Endothelial cell of umbilical vein (primary cell): Measurements from ENCODE around the gene LAMA5. TPM values are rescaled to one million over a fixed set of nuclear protein-coding genes. Genes with fewer than 3 reads are reported as not detected.

Source experiments
- BruUV-seq: library from RNA; stranded (reverse); fragments of 400-500 nt; replicated peaks from 2 replicates; lab custom pipeline; 2021; lab: Mats Ljungman, UMichigan
- CTCF ChIA-PET: fragments of 300-600, 350-600 bp; sonication (Branson Sonifier 250); formaldehyde crosslinking; loops from one replicate; lab custom pipeline; 2021; ENCODE audit warnings: antibody characterized with exemption, inconsistent platforms; lab: Charles Lee
- POLR2A ChIA-PET: fragments of 300-600, 350-600 bp; sonication (Branson Sonifier 250); formaldehyde crosslinking; loops from one replicate; lab custom pipeline; 2021; ENCODE audit warnings: antibody characterized with exemption, inconsistent platforms; lab: Charles Lee
- DNase-seq: peaks from one replicate; pipeline ENCODE4 v3.0.0-alpha.2; 2011; ENCODE audit warnings: low read depth, low spot score
- FAIRE-seq: peaks from 2 replicates; lab custom pipeline; 2011; peaks lifted over from hg19 to GRCh38; lab: Jason Lieb, UNC
- H2AFZ ChIP-seq: 2 replicates; pipeline ENCODE4 v1.6.0; 2012; ENCODE audit warnings: low read depth, low read length, control low read depth, inconsistent platforms
- H3K27ac ChIP-seq: 2 replicates; pipeline ENCODE4 v1.5.1; 2011; ENCODE audit warnings: low read depth, mild to moderate bottlenecking, control low read depth, low read length, moderate library complexity; ENCODE audit not compliant: insufficient read depth
- H3K27me3 ChIP-seq, 2 experiments: 2 replicates each; pipeline versions ENCODE4 v1.6.0 to v1.6.1; 2011; ENCODE audit warnings: low read length in 2 of 2, mixed read lengths in 1 of 2; ENCODE audit not compliant: control insufficient read depth in 2 of 2, insufficient read depth in 2 of 2
- H3K36me3 ChIP-seq, 2 experiments: 2 replicates in 1 of 2; 3 replicates in 1 of 2; pipeline ENCODE4 v1.5.1; 2011; ENCODE audit warnings: low read length in 2 of 2, mild to moderate bottlenecking in 1 of 2, moderate library complexity in 1 of 2; ENCODE audit not compliant: control insufficient read depth in 2 of 2, insufficient read depth in 2 of 2; ENCODE audit errors: extremely low read depth in 1 of 2
- H3K4me1 ChIP-seq: 3 replicates; pipeline ENCODE4 v1.5.1; 2011; ENCODE audit warnings: mild to moderate bottlenecking, low read length; ENCODE audit not compliant: control insufficient read depth, insufficient read depth; ENCODE audit errors: extremely low read depth
- H3K4me2 ChIP-seq: 2 replicates; pipeline ENCODE4 v1.6.1; 2011; ENCODE audit warnings: low read length, control low read depth, mixed read lengths; ENCODE audit not compliant: insufficient read depth
- H3K4me3 ChIP-seq, 3 experiments: fragments of 200-600 bp in 1 of 3; sonication (generic), shearing (Covaris generic) in 1 of 3; replicated peaks in 1 of 3; 2 replicates each; pipeline ENCODE4 v1.5.1; 2011 to 2016; ENCODE audit warnings: control low read depth in 3 of 3, low read length in 3 of 3, mild to moderate bottlenecking in 2 of 3, inconsistent platforms in 1 of 3, low read depth in 1 of 3, moderate library complexity in 1 of 3; ENCODE audit not compliant: insufficient read depth in 1 of 3
- H3K79me2 ChIP-seq: 2 replicates; pipeline ENCODE4 v1.6.0; 2012; ENCODE audit warnings: low read length, inconsistent platforms; ENCODE audit not compliant: control insufficient read depth, insufficient read depth
- H3K9ac ChIP-seq: replicated peaks from 2 replicates; pipeline ENCODE3; 2011; ENCODE audit warnings: low read length, control low read depth; ENCODE audit not compliant: insufficient read depth; ENCODE audit errors: extremely low read depth
- H3K9me1 ChIP-seq: replicated peaks from 3 replicates; pipeline ENCODE4 v1.6.0; 2011; ENCODE audit warnings: mild to moderate bottlenecking, low read length; ENCODE audit not compliant: control insufficient read depth, insufficient read depth; ENCODE audit errors: extremely low read depth
- H3K9me3 ChIP-seq: replicated peaks from 2 replicates; pipeline ENCODE4 v1.5.1; 2012; ENCODE audit warnings: low read length, inconsistent platforms; ENCODE audit not compliant: control insufficient read depth, insufficient read depth
- H4K20me1 ChIP-seq: replicated peaks from 2 replicates; pipeline ENCODE3; 2011; ENCODE audit warnings: mild to moderate bottlenecking, low read length; ENCODE audit not compliant: control insufficient read depth, insufficient read depth; ENCODE audit errors: extremely low read depth
- EZH2 ChIP-seq: IDR thresholded peaks from 2 replicates; pipeline ENCODE4 v1.6.1; 2012; ENCODE audit warnings: borderline replicate concordance, low read depth, mild to moderate bottlenecking, moderate library complexity, low read length, inconsistent platforms; ENCODE audit not compliant: severe bottlenecking
- FOS ChIP-seq: IDR thresholded peaks from 2 replicates; pipeline ENCODE4 v1.6.1; 2011; ENCODE audit warnings: mild to moderate bottlenecking, low read length, moderate library complexity, borderline replicate concordance; ENCODE audit not compliant: insufficient read depth
- GATA2 ChIP-seq: IDR thresholded peaks from 2 replicates; pipeline ENCODE4 v1.7.0; 2011; ENCODE audit warnings: low read depth, mild to moderate bottlenecking, moderate library complexity, mixed read lengths, low read length; ENCODE audit not compliant: insufficient read length, insufficient read depth
- MYC ChIP-seq: IDR thresholded peaks from one replicate; pipeline ENCODE4 v1.6.1; 2011; ENCODE audit warnings: mild to moderate bottlenecking, low read depth, low read length
- POLR2A ChIP-seq: IDR thresholded peaks from 2 replicates; pipeline ENCODE4 v1.6.1; 2012; ENCODE audit warnings: low read depth, mild to moderate bottlenecking, control low read depth, low read length
- POLR2AphosphoS5 ChIP-seq: IDR thresholded peaks from 2 replicates; pipeline ENCODE4 v1.6.1; 2012; ENCODE audit warnings: low read depth, mild to moderate bottlenecking, control low read depth, low read length, moderate library complexity; ENCODE audit not compliant: insufficient read depth
- dilution Hi-C: fragments of 300-500 bp; cut with MboI; formaldehyde crosslinking; loops from one replicate; pipeline ENCODE4 v1.15.0; 2019; ENCODE audit warnings: low sequenced_read_pairs; ENCODE audit not compliant: extremely low pct_ligation_motif_present
- intact Hi-C: fragments of 100-400 bp; cut with micrococcal nuclease; formaldehyde crosslinking; loops from one replicate; pipeline ENCODE4 v1.10.0; 2022
- polyA plus RNA-seq, 4 experiments: library from polyadenylated mRNA; depleted of rRNA in 3 of 4; stranded (reverse) in 3 of 4; unstranded in 1 of 4; fragments of >200 nt; gene quantifications; 2 replicates each; pipeline versions ENCODE4 v1.2.1 to v1.2.3, GENCODE V29; 2011 to 2012; ENCODE audit warnings: missing spikeins in 1 of 4
- total RNA-seq: library from RNA; stranded (reverse); gene quantifications from 2 replicates; pipeline ENCODE4 v1.2.3, GENCODE V29; 2021
- TF ChIP-seq, protein P1 (sequence below), 2 donors: IDR thresholded peaks; 1 replicate in 1 of 2; 2 replicates in 1 of 2; pipeline ENCODE4 v1.5.1; 2011; ENCODE audit warnings: low read length in 2 of 2, mild to moderate bottlenecking in 2 of 2, moderate library complexity in 2 of 2, control low read depth in 1 of 2, inconsistent platforms in 1 of 2, low read depth in 1 of 2; ENCODE audit not compliant: insufficient read depth in 1 of 2; ENCODE audit errors: extremely low read depth in 1 of 2
- TF ChIP-seq, protein P2 (sequence below): IDR thresholded peaks from 2 replicates; pipeline ENCODE4 v1.6.1; 2011; ENCODE audit not compliant: insufficient read depth, insufficient read length

The LAMA5 gene
- total and polyA plus RNA-seq, 2 donors (not counting 3 experiments of a cell fraction or from before 2014, with no cell fraction given), result 24.0 to 145 TPM

DNA sequence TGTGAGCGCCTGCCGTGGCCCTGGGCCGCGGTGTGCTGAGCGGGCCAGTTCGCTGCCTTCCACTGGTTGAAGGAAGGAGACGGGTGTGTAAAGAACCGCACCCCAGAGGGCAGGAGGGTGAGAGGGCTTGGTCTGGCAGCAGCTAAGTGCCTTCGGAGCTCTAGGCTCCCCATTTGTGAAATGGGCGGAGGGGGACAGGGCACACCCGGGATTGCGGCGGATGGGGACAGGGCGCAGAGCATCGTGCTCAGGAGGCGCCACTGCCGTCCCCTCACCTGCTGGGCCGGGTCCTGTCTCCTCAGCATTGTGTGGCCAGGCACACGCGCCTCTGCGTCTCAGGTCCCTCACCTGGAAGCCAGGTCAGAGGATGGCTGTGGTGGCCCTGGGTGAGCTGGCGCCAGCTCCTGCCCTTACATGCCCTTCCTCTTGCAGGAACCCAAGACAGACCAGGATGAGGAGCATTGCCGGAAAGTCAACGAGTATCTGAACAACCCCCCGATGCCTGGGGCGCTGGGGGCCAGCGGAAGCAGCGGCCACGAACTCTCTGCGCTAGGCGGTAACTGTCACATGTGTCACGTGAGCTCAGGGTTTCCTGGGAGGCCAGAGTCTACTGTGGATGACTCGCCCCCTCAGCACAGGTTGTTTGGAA lies 61.2 kb downstream of the LAMA5 start:
- peaks cover 41% of the 10 kb centered on the region for H3K79me2 ChIP-seq
- intact Hi-C loops, result loop anchor here (10.0 kb wide), 1 partner anchor 489 kb away; the partner anchor contains the start of gene MRGBP
- no peak overlapping the region for H3K9ac ChIP-seq
- no peak overlapping the region for H2AFZ ChIP-seq
- H3K9me1 ChIP-seq, result no peaks in the 10 kb centered on the region
- dilution Hi-C loops, result no loop called here
- H3K27me3 ChIP-seq, result no peaks in the 10 kb centered on the region
- POLR2A ChIA-PET, result interaction anchor here (1.0 kb wide), 1 partner anchor 53 kb away, joined by 3 read pairs; no protein-coding TSS in a partner anchor
- BruUV-seq, result no TSS peak
- no peaks in the 10 kb centered on the region for H4K20me1 ChIP-seq
- H3K4me2 ChIP-seq, result peak overlapping the region; percentile 78
- TF ChIP-seq EZH2 (no peak), MYC (no peak), GATA2 (no peak), POLR2A (peak; percentile 20), POLR2AphosphoS5 (no peak), FOS (no peak)
- TF ChIP-seq, protein P1, sequence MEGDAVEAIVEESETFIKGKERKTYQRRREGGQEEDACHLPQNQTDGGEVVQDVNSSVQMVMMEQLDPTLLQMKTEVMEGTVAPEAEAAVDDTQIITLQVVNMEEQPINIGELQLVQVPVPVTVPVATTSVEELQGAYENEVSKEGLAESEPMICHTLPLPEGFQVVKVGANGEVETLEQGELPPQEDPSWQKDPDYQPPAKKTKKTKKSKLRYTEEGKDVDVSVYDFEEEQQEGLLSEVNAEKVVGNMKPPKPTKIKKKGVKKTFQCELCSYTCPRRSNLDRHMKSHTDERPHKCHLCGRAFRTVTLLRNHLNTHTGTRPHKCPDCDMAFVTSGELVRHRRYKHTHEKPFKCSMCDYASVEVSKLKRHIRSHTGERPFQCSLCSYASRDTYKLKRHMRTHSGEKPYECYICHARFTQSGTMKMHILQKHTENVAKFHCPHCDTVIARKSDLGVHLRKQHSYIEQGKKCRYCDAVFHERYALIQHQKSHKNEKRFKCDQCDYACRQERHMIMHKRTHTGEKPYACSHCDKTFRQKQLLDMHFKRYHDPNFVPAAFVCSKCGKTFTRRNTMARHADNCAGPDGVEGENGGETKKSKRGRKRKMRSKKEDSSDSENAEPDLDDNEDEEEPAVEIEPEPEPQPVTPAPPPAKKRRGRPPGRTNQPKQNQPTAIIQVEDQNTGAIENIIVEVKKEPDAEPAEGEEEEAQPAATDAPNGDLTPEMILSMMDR (IDR thresholded peaks at IDR 0.05; ENCODE audit: extremely low read depth in 1 of 2, insufficient read depth in 1 of 2, low read depth in 1 of 2, low read length in 2 of 2), result no peak
- TF ChIP-seq, protein P2, sequence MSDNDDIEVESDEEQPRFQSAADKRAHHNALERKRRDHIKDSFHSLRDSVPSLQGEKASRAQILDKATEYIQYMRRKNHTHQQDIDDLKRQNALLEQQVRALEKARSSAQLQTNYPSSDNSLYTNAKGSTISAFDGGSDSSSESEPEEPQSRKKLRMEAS, result no peak
- DNase-seq, result no peak
- H3K9me3 ChIP-seq, result no peaks in the 10 kb centered on the region
- peaks cover 19 to 43% of the 10 kb centered on the region in 2 experiments for H3K36me3 ChIP-seq
- H3K4me1 ChIP-seq, result peaks cover 21% of the 10 kb centered on the region
- no peak for FAIRE-seq
- no peak overlapping the region for H3K27ac ChIP-seq
- CTCF ChIA-PET, result interaction anchor here (0.6 to 8.1 kb wide), 4 partner anchors 59 to 81 kb away, joined by 3 to 113 read pairs (median 10); partner anchors contain the start of gene RPS21
- no peak overlapping the region for H3K4me3 ChIP-seq
